Measurements from ENCODE around the gene DHRS7C.

DNA sequence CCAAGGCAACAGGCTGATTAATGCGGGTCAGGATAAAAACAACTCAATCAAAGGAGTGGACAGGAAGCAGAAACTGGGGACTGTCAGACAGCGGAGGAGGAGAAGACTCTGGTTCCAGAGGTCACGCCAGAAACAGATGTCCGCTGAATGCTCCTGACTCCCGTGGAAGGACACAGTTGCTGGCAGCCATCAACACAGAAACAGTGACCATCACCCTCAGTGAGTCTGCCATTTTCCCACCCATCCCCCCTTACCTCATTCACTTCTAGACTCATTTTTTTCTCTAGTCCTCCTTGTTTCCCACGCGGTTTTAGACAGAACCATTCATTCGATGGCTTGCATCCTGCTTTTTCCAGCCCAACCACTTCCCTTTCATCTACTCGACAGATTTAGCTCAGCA lies 40.9 kb downstream of the DHRS7C start:
- no peak for TF ChIP-seq ELF1 (CRISPR knock-in tag; IDR thresholded peaks at IDR 0.05)
- TF ChIP-seq XRCC5 (optimal IDR thresholded peaks at IDR 0.05; ENCODE audit: low read length): no peak
- no peak for TF ChIP-seq SRSF4 (IDR thresholded peaks at IDR 0.05; ENCODE audit: low read depth, low read length, poor library complexity, severe bottlenecking)
- no peak for TF ChIP-seq ISX (CRISPR knock-in tag; conservative IDR thresholded peaks at IDR 0.05)
- TF ChIP-seq ZNF354B (CRISPR knock-in tag; IDR thresholded peaks at IDR 0.05): no peak
- no peak for TF ChIP-seq SOX6 (IDR thresholded peaks at IDR 0.05)
- no peak for TF ChIP-seq SOX6 (CRISPR knock-in tag; IDR thresholded peaks at IDR 0.05)
- TF ChIP-seq SMARCC2 (IDR thresholded peaks at IDR 0.05): no peak
- TF ChIP-seq CHD2 (IDR thresholded peaks at IDR 0.05; ENCODE audit: low read depth, low read length): no peak
- TF ChIP-seq POLR2A (IDR thresholded peaks at IDR 0.05; ENCODE audit: insufficient read depth in 1 of 2, low read depth in 2 of 2, low read length in 2 of 2): no peak
- no peak for TF ChIP-seq CBFB (CRISPR knock-in tag; IDR thresholded peaks at IDR 0.05)
- TF ChIP-seq, protein P1, sequence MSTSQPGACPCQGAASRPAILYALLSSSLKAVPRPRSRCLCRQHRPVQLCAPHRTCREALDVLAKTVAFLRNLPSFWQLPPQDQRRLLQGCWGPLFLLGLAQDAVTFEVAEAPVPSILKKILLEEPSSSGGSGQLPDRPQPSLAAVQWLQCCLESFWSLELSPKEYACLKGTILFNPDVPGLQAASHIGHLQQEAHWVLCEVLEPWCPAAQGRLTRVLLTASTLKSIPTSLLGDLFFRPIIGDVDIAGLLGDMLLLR (CRISPR knock-in tag; IDR thresholded peaks at IDR 0.05): no peak
- TF ChIP-seq, protein P2, sequence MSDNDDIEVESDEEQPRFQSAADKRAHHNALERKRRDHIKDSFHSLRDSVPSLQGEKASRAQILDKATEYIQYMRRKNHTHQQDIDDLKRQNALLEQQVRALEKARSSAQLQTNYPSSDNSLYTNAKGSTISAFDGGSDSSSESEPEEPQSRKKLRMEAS (IDR thresholded peaks at IDR 0.05): no peak
- TF ChIP-seq ZFY (CRISPR knock-in tag; IDR thresholded peaks at IDR 0.05): no peak
